ENCODE data around the gene ZP4. TPM values are rescaled to one million over a fixed set of nuclear protein-coding genes. Genes with fewer than 3 reads are reported as not detected.

The ZP4 gene
- total RNA-seq, 1 donor from 2014 or later = not detected

DNA sequence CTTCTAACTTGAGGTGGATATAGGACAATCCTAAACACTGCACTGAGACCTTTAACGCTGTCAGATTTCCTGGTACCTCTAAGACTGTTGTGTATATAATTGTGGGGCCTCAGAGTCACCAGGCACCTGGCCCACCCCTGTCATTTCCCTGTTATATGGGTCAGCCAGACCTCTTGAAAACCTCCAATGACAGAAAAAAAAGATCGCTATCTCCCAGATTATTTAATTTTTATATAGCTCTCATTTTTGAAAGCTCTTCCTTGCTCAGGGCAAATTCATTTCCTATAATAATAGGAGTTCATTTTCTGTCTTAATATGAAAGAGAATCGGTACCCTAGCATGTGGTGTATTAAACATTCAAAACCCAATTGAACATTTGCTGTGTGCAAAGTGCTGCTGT is 56.7 kb downstream of the ZP4 start:
- H3K27me3 Mint-ChIP-seq (ENCODE audit: low read depth) = peaks cover 9% of the 10 kb centered on the region
- H3K4me1 Mint-ChIP-seq (ENCODE audit: low read depth) = no peaks in the 10 kb centered on the region
- no peaks in the 10 kb centered on the region for H3K36me3 Mint-ChIP-seq (ENCODE audit: low read depth)
- no peak overlapping the region for H3K27ac Mint-ChIP-seq (ENCODE audit: unreplicated experiment)
- TF ChIP-seq, protein P1, sequence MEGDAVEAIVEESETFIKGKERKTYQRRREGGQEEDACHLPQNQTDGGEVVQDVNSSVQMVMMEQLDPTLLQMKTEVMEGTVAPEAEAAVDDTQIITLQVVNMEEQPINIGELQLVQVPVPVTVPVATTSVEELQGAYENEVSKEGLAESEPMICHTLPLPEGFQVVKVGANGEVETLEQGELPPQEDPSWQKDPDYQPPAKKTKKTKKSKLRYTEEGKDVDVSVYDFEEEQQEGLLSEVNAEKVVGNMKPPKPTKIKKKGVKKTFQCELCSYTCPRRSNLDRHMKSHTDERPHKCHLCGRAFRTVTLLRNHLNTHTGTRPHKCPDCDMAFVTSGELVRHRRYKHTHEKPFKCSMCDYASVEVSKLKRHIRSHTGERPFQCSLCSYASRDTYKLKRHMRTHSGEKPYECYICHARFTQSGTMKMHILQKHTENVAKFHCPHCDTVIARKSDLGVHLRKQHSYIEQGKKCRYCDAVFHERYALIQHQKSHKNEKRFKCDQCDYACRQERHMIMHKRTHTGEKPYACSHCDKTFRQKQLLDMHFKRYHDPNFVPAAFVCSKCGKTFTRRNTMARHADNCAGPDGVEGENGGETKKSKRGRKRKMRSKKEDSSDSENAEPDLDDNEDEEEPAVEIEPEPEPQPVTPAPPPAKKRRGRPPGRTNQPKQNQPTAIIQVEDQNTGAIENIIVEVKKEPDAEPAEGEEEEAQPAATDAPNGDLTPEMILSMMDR (IDR thresholded peaks at IDR 0.05) = no peak
- H3K9me3 Mint-ChIP-seq (ENCODE audit: low read depth) = no peaks in the 10 kb centered on the region
- DNase-seq (ENCODE audit: low spot score) = no peak
- no peak overlapping the region for H3K4me3 Mint-ChIP-seq (ENCODE audit: unreplicated experiment)

DNA sequence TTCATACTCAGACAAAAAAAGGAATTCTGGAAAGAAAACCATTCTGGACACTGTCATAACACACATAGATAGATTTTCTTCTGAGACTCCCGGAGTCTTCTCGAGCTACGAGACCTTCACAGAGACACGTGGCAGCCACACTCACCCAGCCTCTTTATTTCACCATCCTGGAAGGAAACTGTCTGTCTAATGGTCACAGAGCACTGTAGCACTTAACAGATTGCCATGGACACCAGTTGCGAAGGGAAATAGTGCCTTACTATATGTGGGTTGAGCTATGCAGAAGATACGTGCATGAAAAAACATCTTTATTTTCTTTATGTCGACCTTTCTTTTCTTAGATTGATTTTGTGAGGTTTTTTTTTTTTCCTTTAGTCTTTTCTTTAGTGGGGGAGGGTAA is 57.9 kb downstream of the ZP4 start:
- no peak for DNase-seq (ENCODE audit: low spot score)
- Mint-ChIP-seq H3K9me3 (ENCODE audit: low read depth) (no peaks in the 10 kb centered on the region), H3K4me1 (ENCODE audit: low read depth) (no peaks in the 10 kb centered on the region), H3K36me3 (ENCODE audit: low read depth) (no peaks in the 10 kb centered on the region), H3K27me3 (ENCODE audit: low read depth) (peaks cover 9% of the 10 kb centered on the region), H3K27ac (ENCODE audit: unreplicated experiment) (no peak overlapping the region), H3K4me3 (ENCODE audit: unreplicated experiment) (no peak overlapping the region)
- TF ChIP-seq, protein P1 (IDR thresholded peaks at IDR 0.05) = no peak

All from chondrocyte (in vitro differentiated cells).